ENCODE measurements around the gene LILRB2. TPM values are rescaled to one million over a fixed set of nuclear protein-coding genes. Genes with fewer than 3 reads are reported as not detected.
"Not testable (repeated sequence)": the region's sequence is repeated elsewhere in the genome, so short reads cannot be mapped to it uniquely, and the experiment has no call there.

The LILRB2 gene
- total and polyA plus RNA-seq, 2 experiments from 2014 or later = not detected

DNA sequence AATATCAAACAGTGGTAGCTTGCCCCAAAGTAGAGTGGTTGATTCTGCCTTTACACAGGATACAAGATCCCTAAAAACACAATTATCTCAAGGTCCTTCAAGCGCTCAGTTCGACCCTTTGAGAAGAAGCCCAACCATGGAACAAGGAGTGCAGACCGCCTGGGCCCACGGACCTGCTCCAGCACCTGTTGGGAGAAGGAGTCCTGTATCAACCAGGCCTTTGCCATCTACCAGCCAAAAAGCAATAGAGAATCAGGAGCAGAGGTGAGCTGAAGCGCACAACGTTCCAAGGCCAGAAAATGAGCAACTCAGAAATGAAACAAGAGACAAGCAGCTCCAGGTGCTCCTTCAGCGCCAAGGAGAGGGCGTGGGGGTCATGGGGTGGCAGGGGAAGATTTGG, 51.8 kb downstream of the LILRB2 start (continued):
- TF ChIP-seq ZNF462 (CRISPR knock-in tag; IDR thresholded peaks at IDR 0.05) (no peak), CREB1 (CRISPR knock-in tag; IDR thresholded peaks at IDR 0.05; ENCODE audit: low read depth) (no peak), EZH2phosphoT487 (IDR thresholded peaks at IDR 0.05; ENCODE audit: unreplicated experiment) (no peak), ZNF331 (CRISPR knock-in tag; IDR thresholded peaks at IDR 0.05; ENCODE audit: low read depth) (no peak), JUNB (IDR thresholded peaks at IDR 0.05; ENCODE audit: unreplicated experiment) (no peak), NANOG (IDR thresholded peaks at IDR 0.05; ENCODE audit: borderline replicate concordance) (no peak), POLR2AphosphoS5 (IDR thresholded peaks at IDR 0.05; ENCODE audit: low read depth) (no peak)
- TF ChIP-seq, protein P1, sequence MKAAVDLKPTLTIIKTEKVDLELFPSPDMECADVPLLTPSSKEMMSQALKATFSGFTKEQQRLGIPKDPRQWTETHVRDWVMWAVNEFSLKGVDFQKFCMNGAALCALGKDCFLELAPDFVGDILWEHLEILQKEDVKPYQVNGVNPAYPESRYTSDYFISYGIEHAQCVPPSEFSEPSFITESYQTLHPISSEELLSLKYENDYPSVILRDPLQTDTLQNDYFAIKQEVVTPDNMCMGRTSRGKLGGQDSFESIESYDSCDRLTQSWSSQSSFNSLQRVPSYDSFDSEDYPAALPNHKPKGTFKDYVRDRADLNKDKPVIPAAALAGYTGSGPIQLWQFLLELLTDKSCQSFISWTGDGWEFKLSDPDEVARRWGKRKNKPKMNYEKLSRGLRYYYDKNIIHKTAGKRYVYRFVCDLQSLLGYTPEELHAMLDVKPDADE (IDR thresholded peaks at IDR 0.05) = no peak

DNA sequence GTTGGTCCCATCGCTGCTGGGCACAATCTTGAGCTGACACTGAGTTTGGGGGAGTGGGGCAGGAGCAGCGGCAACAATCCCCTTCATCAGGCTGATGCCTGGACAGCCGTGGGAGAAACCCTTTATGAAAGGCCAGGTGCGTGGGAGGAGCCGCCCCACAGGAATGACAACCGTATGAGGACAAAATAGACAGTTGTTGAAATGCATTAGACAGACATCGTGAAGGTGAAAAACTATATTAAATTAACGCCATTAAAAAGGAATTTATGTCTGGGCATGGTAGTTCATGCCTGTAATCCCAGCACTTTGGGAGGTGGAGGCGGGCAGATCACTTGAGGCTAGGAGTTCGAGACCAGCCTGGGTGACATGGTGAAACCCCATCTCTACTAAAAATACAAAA, 56.3 kb downstream of the LILRB2 start:
- H3K4me3 Mint-ChIP-seq; H3K27me3 Mint-ChIP-seq (ENCODE audit: insufficient read depth, low read depth, poor library complexity); H3K27ac ChIP-seq (ENCODE audit: low read depth); H3K4me3 ChIP-seq; H3K4me2 ChIP-seq; DNase-seq (ENCODE audit: low spot score); H3K36me3 ChIP-seq (ENCODE audit: insufficient read depth); ATAC-seq; H3K9me3 Mint-ChIP-seq; H3K4me1 Mint-ChIP-seq; H3K4me1 ChIP-seq (ENCODE audit: insufficient read depth); H4K20me1 ChIP-seq (replicated peaks; ENCODE audit: insufficient read depth); H3F3A ChIP-seq (replicated peaks; ENCODE audit: low read depth); H3K27ac Mint-ChIP-seq; H3K9me2 ChIP-seq (ENCODE audit: insufficient read depth); H3K79me2 ChIP-seq (replicated peaks; ENCODE audit: insufficient read depth); H3K27me3 ChIP-seq (ENCODE audit: insufficient read depth); H3K36me3 Mint-ChIP-seq (ENCODE audit: low read depth); H2AFZ ChIP-seq: not testable (repeated sequence)

DNA sequence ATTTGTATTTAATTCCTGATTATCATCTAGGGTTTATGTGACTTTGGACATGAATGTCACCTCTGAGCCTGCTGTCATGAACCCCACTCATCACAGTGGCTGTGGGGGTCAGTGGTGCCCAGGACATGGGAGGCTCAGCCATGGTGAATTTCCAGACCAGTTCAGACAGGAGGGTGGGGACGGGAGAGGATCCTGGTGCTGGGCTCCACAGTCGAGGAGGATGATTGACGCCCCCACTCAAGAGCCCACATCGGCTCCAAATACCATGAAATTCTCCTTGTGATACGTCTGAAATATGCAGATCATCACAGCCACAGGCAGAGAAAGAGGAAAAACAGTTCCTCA, 57.0 kb downstream of the LILRB2 start:
- H3K27ac Mint-ChIP-seq = not testable (repeated sequence)

More for the DNA sequence above, 57.0 kb downstream of the LILRB2 start:
- not testable (repeated sequence) for H3K4me1 Mint-ChIP-seq; H3K27ac ChIP-seq (ENCODE audit: low read depth); H3K4me2 ChIP-seq; H3K27me3 ChIP-seq (ENCODE audit: insufficient read depth); H3K9me3 Mint-ChIP-seq; H4K20me1 ChIP-seq (replicated peaks; ENCODE audit: insufficient read depth); H3K9me2 ChIP-seq (ENCODE audit: insufficient read depth); H3F3A ChIP-seq (replicated peaks; ENCODE audit: low read depth); H3K4me3 Mint-ChIP-seq; H3K36me3 ChIP-seq (ENCODE audit: insufficient read depth); H2AFZ ChIP-seq; DNase-seq (ENCODE audit: low spot score); H3K4me3 ChIP-seq; H3K79me2 ChIP-seq (replicated peaks; ENCODE audit: insufficient read depth); H3K4me1 ChIP-seq (ENCODE audit: insufficient read depth); ATAC-seq; H3K36me3 Mint-ChIP-seq (ENCODE audit: low read depth); H3K27me3 Mint-ChIP-seq (ENCODE audit: insufficient read depth, low read depth, poor library complexity)

All from GM23338 (cell line).